A172 (cell line): ENCODE data around the gene CTTN. TPM values are rescaled to one million over a fixed set of nuclear protein-coding genes. Genes with fewer than 3 reads are reported as not detected.

Experiments used
- DNase-seq: peaks from one replicate; pipeline ENCODE4 v3.0.0-alpha.2; 2015; ENCODE audit warnings: low spot score
- total RNA-seq: library from RNA; depleted of rRNA; stranded (reverse); fragments of >200 nt; shearing (Covaris generic); gene quantifications from 2 replicates; pipeline ENCODE4 v1.2.3, GENCODE V29; 2014; rRNA removed

Gene CTTN
- total RNA-seq = 286 and 305 TPM in 2 replicates

DNA sequence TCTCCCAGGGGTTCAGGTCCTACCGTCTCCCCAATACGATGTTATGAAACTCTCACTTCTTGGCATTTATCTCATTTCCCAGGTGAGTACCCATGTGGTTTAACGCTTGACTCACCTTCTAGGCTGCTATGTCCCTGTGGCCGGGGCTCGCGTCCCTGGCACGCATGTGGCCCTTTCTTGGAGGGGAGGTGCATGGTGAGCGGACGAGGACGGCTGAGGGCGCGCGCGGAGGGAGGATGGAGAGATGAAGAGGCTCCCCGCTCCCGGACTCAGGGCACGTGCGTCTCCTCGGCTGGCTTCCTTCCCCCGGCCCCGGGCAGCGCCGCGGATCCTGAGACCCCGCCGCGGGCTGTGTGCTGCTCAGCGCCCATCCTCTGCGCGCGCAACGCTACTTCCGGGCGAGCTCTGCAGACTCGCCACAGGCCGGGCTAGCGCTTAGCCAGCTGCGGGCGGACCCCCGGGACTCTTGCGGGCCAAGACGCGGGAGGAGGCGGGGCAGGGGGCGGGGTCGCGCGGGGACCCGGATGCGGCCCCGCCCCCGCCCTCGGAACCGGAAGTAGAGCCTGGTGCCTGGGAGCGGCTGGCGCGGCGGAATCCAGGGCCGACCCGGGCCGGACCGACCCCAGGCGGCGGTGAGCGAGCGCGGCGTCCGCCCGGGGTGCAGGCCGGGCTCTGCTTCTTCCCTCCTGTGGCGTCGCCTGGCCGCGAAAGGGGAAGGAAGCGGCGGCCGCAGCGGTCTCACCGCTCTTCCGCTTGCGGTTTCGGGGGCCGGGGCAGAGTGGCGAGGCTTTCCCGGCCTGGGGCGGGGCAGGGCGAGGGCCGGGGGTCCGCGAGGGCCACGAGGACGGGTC is at the start of gene CTTN:
TSS of gene CTTN (plus strand) at position 547 of the 851 bp plus-strand sequence. CDS start 8,769 bp downstream, outside the sequence.
- DNase-seq = peak; percentile 64

DNA sequence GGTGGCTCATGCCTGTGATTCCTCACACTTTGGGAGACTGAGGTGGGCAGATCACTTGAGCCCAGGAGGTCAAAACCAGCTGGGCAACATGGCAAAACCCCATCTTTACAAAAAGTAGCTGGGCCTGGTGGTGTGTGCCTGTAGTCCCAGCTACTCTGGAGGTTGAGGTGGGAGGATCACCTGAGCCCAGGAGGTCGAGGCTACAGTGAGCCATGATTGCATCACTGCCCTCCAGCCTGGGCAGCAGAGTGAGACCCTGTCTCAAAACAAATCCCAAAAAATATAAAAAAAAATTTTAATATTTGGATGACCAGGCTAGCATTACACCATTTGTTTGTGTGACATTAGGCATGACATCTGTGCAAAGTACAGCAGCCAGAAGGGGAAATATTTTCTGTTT is 49.7 kb upstream of the CTTN start:
- no peak for DNase-seq

GRCh38 chr11:70351646-70352045 is 46.7 kb upstream of the CTTN start:
- no peak for DNase-seq

DNA sequence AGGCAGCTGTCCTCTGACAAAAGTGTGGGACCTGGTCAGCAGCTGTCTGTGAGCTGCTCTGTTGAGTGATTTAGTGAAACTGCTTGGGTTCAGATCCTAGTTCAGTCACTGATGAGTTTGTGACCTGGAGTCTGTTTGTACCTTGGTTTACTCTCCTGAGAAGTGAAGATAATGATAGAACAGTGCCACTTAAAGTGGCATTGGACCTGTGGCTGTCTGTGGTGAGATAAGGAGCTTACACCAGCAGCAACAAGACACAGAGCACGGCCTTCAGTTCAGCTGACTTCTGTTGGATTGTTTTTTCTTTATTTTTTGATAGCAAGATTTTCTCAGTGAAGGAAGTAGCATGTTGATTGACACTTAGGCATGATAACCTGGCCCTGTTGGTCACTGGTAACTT is 46.2 kb upstream of the CTTN start:
- no peak for DNase-seq

GRCh38 chr11:70352601-70353000 is 45.7 kb upstream of the CTTN start:
- no peak for DNase-seq

DNA sequence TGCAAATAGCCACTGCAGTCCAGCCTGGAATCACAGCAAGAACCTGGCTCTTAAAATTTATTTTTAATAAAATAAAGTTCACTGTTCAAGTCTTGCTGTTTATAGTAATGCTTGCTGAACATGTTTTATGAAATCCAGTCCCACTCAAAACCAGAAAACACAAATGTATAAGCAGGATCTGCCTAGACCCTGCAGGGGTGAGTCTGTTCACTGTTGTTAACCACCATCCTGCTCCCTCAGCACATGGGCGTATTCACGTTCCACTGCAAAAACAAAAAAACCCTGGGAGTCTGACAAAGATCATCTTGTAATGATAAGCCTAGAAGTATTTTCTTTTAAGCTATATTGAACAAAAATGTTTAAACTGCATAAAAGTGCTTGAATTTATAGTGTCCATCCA is 45.0 kb upstream of the CTTN start:
- no peak for DNase-seq

GRCh38 chr11:70353900-70354568 is 44.3 kb upstream of the CTTN start:
- DNase-seq = no peak

DNA sequence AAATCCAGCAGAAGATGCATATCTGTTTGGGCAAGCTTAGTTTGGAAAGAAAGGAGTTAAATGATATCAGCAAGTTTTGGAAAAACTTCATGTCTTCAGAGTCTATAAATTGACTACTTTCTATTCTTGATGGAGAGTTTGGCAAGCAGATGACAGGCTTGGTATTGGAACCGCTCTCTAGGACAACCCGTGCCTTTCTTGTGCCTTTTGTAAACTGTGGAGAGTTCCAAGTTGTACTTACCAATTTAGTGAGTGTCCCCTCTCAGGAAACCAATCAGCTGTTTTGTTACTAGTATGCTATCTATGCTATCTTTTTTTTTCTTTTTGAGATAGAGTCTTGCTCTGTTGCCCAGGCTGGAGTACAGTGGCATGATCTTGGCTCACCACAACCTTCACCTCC is 43.7 kb upstream of the CTTN start:
- DNase-seq = no peak

DNA sequence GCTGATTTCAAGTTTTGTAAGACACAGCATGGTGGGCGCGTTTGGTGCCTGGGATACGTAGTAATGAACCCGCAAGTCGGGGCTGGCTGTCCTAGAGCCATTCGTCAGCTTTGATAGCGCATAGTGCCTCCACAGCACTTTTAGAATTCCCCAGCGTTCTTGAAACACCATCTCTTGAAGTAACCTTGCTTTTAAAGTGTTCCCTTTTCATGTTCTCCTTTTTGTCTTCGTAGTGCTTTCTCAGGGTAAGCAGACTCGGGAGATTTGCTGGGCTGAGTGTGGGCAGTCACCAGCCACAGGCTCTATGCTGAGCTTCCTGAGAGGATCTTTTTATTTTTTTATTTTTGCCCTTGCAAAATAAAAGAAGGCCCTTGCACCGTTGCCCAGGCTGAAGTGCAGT is 39.6 kb upstream of the CTTN start:
- DNase-seq = no peak

GRCh38 chr11:70359451-70360205 is 38.7 kb upstream of the CTTN start:
- no peak for DNase-seq

- DNase-seq = no peak
Measured at GRCh38 chr11:70360211-70360610, 38.1 kb upstream of the CTTN start.

- DNase-seq = no peak
Measured at GRCh38 chr11:70364178-70364577, 34.2 kb upstream of the CTTN start.

DNA sequence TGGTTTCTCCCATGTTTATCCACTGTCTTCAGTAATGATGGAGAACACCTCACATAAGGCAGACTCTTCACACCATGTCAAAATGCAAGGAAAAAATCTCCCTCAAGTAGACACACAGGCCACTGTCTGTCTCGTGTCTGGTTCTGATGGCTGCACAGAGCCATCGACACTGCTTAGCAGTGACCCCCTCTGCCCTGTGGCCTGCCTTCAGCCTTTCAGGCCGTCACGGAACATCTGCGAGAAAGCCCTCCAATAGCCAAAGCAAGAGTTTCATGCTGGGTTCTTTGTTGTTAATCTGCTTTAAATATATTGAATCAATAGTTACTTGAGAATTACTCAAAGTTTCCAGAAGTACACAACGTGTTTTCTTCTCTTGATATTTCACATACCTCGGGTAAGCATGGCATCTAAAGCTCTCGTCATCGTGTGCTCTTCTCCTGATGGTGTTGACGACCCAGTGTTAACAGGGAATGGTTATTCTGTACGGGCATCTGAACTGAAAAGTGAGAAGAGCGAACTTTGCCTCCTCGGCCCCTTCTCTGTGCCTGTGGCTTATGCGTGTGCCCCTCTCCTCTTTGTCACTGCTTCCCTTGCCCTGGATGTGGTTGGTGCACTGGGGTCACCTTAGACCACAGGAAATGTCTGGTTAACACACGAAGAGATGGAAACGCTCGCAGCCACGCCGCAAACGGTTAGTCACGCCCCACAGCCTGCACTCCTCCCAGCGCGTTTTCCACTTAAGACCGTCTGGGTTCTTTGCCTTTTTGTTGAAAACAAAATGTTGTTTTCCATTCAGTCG is 33.4 kb upstream of the CTTN start:
- DNase-seq = no peak

- no peak for DNase-seq
Measured at GRCh38 chr11:70365544-70365927, 32.8 kb upstream of the CTTN start.

DNA sequence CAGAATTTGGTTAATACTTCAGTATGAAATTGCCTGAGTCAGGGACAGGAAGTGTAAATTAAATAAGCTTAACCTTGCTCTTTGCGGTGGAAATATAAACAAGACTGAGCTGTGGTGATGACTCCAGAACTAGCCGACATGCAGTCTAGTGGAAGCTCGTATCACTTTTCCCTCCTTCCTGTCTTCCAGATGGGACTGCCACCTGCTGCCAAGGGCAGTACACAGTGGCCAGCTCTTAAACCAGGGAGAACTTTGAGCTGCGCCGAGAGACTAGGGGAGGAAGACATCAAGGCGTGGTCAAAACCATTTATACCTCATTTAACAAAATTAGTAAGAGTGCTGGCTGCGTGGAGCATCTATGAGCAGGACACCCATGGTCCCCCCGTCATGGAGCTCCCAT is 31.3 kb upstream of the CTTN start:
- DNase-seq = peak; percentile 57

- DNase-seq = no peak
Measured at GRCh38 chr11:70368961-70369360, 29.4 kb upstream of the CTTN start.

- no peak for DNase-seq
Measured at GRCh38 chr11:70371241-70371640, 27.1 kb upstream of the CTTN start.

GRCh38 chr11:70372076-70372475 is 26.3 kb upstream of the CTTN start:
- DNase-seq = no peak

GRCh38 chr11:70376621-70377020 is 21.7 kb upstream of the CTTN start:
- DNase-seq = no peak

DNA sequence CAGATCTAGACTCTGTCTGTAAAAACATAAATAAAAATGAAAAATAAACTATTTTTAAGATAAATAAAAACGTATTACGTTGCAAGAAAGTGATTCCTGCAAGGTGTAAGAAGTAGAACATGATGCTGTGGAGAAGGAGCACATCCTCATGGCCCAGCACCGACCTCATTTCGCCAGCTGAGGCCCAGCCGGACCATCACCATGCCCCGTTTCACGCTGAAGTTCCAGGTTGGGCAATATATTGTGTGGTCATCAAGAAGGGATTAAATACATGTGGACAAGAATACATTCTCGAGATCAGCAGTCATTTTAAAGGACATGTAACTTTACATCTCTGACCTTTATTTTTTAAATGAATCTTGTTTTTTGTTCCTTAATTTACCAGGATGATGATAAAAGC is 20.7 kb upstream of the CTTN start:
- DNase-seq = no peak

DNA sequence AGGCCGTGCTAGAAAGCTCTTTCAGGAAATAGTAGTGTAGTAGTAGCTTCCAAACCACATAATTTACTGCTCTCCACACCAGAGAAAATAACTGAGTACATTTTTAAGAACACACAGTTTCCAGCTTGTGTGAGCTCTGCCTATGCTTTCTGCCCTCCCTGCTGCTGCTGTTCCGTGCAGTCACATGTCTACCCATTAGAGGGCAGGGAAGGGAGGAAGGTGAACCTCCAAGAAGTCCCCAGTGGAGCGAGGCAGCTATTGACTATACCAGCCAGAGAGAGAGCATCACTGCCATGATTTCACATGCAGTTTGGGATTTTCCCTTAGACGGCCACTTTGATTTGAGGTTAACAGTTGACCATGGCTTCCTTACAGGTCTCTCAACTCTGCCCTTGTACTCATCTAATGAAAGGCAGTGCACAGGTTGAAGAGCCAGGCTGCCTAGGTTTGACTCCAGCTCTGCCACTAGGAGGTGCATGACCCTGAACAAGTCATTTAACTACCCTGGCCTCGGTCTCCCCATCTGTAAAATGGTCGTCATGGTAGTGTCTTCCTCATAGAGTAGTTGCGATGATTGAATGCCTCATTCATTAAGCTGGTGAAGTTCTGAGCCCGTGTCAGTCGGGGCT is 19.7 kb upstream of the CTTN start:
- DNase-seq = no peak
